GM18508 (cell line): ENCODE measurements around the gene TNFRSF12A.
"Not testable (repeated sequence)": the region's sequence is repeated elsewhere in the genome, so short reads cannot be mapped to it uniquely, and the experiment has no call there.

Source experiments
- ATAC-seq: cut with Tn5 transposase; IDR thresholded peaks from one replicate; pipeline ENCODE4 v1.9.1; 2021; ENCODE audit warnings: moderate number of reproducible peaks; ENCODE audit not compliant: insufficient read depth, unreplicated experiment

The TNFRSF12A gene

DNA sequence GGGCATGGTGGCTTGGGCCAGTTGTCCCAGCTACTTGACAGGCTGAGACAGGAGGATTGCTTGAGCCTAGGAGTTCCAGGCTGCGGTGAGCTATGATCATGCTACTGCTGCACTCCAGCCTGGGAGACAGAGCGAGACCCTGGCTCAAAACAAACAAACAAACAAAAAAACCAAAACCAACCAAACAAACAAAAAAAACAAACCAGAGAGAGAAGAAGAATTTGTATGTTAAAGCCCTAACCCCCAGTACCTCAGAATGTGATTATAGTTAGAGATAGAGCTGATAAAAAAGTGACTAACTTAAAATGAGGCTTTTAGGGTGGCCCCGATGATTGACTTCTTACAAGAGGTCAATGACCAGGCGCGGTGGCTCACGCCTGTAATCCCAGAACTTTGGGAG is 24.5 kb downstream of the TNFRSF12A start:
- ATAC-seq: no peak

- ATAC-seq: no peak
Observed at GRCh38 chr16:3045758-3046640, 25.8 kb downstream of the TNFRSF12A start, which contains the start of gene MMP25. Gene MMP25, plus strand, starts transcription at chr16:3046561. Its CDS starts 357 bp downstream, at chr16:3046918.

DNA sequence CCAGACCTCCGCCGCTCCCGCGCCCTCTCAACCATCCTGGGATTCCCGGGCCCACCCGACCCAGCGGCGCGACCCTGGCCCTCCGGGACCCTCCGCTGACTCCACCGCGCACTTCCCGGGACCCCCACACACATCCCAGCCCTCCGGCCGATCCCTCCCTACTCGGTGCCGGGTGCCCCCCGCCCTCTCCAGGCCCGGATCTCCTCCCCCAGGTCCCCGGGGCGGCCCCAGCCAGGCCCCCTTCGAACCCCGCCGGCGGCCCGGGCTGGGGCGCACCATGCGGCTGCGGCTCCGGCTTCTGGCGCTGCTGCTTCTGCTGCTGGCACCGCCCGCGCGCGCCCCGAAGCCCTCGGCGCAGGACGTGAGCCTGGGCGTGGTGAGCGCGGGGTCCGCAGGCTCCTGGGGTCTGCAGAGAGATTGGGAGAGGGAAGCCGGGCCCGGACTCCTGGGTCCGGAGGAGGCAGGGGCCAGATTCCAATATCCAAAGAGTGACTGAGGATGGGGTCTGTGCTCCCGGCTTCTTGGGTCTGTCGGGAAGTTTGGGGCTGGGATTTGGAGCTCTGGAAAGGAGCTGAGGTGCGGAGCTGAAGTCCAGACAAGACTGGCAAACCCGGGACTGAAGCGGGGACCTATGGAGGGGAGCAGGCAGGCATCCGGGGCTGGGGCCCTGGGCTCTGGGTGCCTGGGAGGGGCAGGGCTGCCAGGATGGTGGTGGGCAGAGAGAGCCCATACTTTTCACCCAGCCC is 26.6 kb downstream of the TNFRSF12A start:
- ATAC-seq: no peak

- no peak for ATAC-seq
Observed at GRCh38 chr16:3047387-3047720, 27.2 kb downstream of the TNFRSF12A start.

DNA sequence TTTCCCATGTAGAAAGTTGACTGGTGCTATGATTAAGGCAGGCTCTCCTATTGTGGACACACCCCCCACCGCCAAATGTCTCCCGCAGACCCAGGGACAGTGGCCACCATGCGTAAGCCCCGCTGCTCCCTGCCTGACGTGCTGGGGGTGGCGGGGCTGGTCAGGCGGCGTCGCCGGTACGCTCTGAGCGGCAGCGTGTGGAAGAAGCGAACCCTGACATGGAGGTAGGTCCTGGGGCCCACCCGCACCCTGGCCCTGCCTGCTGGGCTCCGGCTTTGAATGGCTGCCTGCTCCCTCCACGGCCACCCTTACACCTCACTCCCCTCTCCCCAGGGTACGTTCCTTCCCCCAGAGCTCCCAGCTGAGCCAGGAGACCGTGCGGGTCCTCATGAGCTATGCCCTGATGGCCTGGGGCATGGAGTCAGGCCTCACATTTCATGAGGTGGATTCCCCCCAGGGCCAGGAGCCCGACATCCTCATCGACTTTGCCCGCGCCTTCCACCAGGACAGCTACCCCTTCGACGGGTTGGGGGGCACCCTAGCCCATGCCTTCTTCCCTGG is 29.8 kb downstream of the TNFRSF12A start:
- no peak for ATAC-seq

GRCh38 chr16:3050487-3050886 is 30.3 kb downstream of the TNFRSF12A start:
- no peak for ATAC-seq

DNA sequence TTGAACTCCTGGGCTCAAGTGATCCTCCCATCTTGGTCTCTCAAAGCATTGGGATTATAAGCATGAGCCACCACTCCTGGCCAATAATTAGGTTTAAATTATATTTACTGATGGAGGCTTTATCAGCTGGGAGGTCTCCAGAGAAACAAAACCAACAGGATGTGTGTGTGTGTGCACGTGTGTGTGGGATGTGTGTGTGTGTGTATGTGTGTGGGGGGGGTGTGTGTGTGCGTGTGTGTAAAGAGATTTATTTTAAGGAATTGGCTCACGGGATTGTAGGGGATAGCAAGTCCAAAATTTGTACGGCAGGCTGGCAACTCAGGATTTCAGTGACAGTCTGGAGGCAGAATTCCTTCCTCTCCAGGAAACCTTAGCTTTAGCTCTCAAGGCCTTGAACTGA is 30.8 kb downstream of the TNFRSF12A start:
- ATAC-seq: no peak

DNA sequence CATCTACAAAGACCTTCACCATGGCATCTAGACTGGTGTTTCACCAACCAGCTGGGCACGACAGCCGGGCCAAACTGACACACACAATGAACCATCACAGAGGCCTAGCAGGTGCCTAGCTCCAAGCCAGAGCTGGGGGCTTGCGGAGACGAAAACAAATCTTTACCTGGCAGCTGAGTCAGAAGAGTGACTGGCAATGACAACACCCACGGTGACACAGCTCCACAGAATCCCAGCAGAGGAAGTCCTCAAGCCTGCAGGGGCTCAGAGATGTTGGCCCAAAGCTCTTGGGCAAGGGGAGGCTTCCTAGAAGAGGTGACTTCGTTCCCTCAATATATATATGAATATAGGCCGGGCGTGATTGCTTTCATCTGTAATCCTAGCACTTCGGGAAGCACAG is 31.3 kb downstream of the TNFRSF12A start:
- ATAC-seq: no peak

DNA sequence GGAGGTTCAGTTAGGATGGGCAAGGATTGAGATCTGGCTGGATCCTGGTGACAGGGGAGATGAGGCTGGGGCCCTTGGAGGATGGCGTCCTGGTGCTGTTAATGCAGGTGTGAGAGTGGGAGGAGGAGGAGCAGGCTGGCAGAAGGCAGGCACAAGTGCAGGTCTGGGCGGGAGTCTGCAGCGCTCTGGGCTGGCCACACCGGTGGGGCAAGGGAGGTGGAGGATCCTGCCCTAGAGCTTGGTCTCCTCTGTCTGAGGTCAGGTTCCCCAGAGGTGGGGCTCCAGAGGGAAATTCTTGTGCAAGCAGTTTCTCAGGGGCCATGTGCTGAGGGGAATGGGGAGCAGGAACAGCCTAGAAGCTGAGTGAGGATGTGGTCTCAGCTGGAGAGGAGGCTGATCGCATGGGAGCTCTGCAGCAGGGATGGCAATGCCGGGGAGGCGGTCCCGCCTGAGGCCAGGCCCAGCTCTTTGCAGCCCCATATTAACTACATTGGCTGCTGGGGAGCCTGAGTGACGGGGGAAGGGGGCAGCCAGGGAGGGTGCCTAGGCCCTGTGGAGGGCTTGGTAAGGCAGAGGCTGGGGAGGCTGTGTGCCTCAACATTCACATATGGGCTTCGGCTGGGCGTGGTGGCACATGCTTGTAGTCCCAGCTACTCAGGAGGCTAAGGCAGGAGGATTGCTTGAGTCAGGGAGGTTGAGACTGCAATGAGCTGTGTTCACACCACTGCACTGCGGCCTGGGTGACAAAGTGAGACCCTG is 32.6 kb downstream of the TNFRSF12A start:
- not testable (repeated sequence) for ATAC-seq

- not testable (repeated sequence) for ATAC-seq
Observed at GRCh38 chr16:3053330-3053710, 33.2 kb downstream of the TNFRSF12A start.

- no peak for ATAC-seq
Observed at GRCh38 chr16:3054965-3055733, 35.0 kb downstream of the TNFRSF12A start.

DNA sequence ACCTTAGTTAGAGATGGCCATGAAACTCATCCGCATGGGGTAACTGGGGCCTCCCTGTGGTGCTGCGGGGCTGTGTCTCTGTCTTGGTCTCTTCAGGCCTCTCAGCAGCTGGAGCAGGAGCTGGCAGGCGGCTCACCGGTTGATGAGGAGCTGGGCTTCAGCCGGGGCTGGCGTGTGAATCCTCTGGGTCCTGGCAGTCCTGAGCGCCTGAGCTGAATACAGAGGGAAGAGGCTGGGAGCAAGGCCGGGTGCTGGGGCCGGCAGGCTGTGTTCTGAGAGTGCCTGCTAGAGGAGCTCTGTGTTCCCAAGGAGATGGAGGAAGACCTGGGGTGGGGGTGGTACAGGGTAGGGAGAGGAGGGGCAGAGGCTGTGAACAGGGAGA is 35.6 kb downstream of the TNFRSF12A start:
- ATAC-seq: not testable (repeated sequence)

GRCh38 chr16:3056336-3057180 is 36.4 kb downstream of the TNFRSF12A start:
- no peak for ATAC-seq

DNA sequence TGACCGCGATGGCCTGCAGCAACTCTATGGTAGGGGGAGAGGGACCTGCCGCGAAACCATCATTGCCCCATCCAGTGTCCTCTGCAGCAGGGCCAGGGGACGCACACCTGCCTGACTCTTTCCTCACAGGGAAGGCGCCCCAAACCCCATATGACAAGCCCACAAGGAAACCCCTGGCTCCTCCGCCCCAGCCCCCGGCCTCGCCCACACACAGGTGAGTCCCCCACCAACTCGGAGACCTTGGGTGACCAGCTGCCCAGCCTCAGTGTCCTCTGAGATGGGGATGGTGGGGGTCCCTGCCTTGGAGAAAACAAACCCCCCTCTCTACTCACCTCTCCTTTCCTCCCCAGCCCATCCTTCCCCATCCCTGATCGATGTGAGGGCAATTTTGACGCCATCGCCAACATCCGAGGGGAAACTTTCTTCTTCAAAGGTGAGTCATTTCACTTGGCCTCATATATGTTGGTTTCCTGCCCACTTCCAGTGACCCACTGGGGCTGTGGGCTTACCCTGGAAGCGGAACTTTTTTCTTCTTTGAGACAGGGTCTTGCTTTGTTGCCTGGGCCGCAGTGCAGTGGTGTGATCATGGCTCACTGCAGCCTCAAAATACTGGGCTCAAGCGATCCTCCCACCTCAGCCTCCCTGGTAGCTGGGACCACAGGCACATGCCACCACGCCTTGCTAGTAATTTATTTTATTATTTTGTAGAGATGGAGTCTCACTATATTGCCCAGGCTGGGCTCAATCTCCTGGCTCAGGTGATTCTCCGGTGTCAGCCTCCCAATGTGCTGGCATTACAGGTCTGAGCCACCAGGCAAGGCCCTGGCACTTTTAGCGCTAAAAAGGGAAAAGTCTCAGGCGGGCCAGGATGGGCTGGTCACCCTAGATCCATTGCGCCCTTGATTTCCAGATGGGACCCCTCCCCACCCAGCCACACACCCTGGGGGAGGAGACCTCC is 37.3 kb downstream of the TNFRSF12A start:
- ATAC-seq: no peak

GRCh38 chr16:3058139-3059030 is 38.2 kb downstream of the TNFRSF12A start:
- no peak for ATAC-seq

GRCh38 chr16:3059041-3059722 is 39.0 kb downstream of the TNFRSF12A start:
- ATAC-seq: no peak
